ENCODE data around the gene PMEL.

PMEL gene

GRCh38 chr12:55915482-55915859 is 50.4 kb downstream of the PMEL start:
- Histone ChIP-seq H3K9me3 (ENCODE audit: control extremely low read depth in 1 of 5, control insufficient read depth in 4 of 5, insufficient read depth in 2 of 5, low read depth in 1 of 5, low read length in 4 of 5) (no peaks in the 10 kb centered on the region), H3K36me3 (ENCODE audit: control insufficient read depth in 4 of 4, insufficient read depth in 4 of 4, low read length in 3 of 4) (peaks cover 0 to 20% (median 5%) of the 10 kb centered on the region in 4 experiments), H3K4me1 (ENCODE audit: control extremely low read depth in 1 of 4, control insufficient read depth in 4 of 4, insufficient read depth in 4 of 4, low read length in 3 of 4) (peaks cover 0 to 5% (median 0%) of the 10 kb centered on the region in 4 experiments), H3K4me3 (ENCODE audit: control insufficient read depth in 1 of 7, extremely low read depth in 1 of 7, insufficient read depth in 4 of 7, low read depth in 2 of 7, low read length in 6 of 7) (no peak overlapping the region), H3K27ac (ENCODE audit: insufficient read depth in 1 of 2, low read depth in 1 of 2, low read length in 2 of 2, poor library complexity in 1 of 2, severe bottlenecking in 2 of 2) (peak overlapping the region in 1 of 2 experiments; percentile 25), H3K27me3 (replicated peaks in 2 of 5; ENCODE audit: control insufficient read depth in 4 of 5, insufficient read depth in 5 of 5, low read length in 4 of 5) (no peaks in the 10 kb centered on the region)
- POLR2A ChIA-PET: no interaction called here
- WGBS (ENCODE audit: insufficient coverage): 100% methylated on average over 1 of the region's 3 CpGs
- DNase-seq: no peak
- CTCF ChIA-PET: interaction anchor here (1.1 to 5.7 kb wide), 2 partner anchors 11 to 14 kb away, joined by 4 to 31 read pairs; partner anchors contain the start of gene PYM1

DNA sequence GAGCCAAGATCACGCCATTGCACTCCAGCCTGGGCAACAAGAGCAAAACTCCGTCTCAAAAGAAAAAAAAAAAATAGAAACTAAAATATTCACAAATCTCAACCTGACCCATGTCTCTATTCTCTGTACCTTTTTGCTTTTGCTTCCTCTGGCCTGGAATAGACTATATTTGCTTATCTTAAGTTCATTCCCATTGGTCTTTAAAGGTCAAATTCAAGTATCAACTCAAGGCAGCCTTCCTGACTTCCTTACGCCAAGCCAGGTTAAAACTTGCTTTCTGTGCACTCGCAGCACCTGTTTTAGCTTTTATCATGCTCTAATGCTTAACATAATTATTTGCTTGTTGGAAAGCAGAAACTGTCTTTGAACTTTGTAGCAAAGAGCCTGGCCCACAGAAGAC is 52.9 kb downstream of the PMEL start:
- no peaks in the 10 kb centered on the region for H3K27me3 ChIP-seq (replicated peaks in 2 of 5; ENCODE audit: control insufficient read depth in 4 of 5, insufficient read depth in 5 of 5, low read length in 4 of 5)
- POLR2A ChIA-PET: no interaction called here
- H3K9me3 ChIP-seq (ENCODE audit: control extremely low read depth in 1 of 5, control insufficient read depth in 4 of 5, insufficient read depth in 2 of 5, low read depth in 1 of 5, low read length in 4 of 5): no peaks in the 10 kb centered on the region
- H3K4me1 ChIP-seq (ENCODE audit: control extremely low read depth in 1 of 4, control insufficient read depth in 4 of 4, insufficient read depth in 4 of 4, low read length in 3 of 4): peaks cover 0 to 5% (median 0%) of the 10 kb centered on the region in 4 experiments
- no peak overlapping the region for H3K27ac ChIP-seq (ENCODE audit: insufficient read depth in 1 of 2, low read depth in 1 of 2, low read length in 2 of 2, poor library complexity in 1 of 2, severe bottlenecking in 2 of 2)
- 100% methylated on average over 3 of the region's 4 CpGs for WGBS (ENCODE audit: insufficient coverage)
- H3K4me3 ChIP-seq (ENCODE audit: control insufficient read depth in 1 of 7, extremely low read depth in 1 of 7, insufficient read depth in 4 of 7, low read depth in 2 of 7, low read length in 6 of 7): no peak overlapping the region
- no peak for DNase-seq
- H3K36me3 ChIP-seq (ENCODE audit: control insufficient read depth in 4 of 4, insufficient read depth in 4 of 4, low read length in 3 of 4): peaks cover 0 to 20% (median 5%) of the 10 kb centered on the region in 4 experiments
- CTCF ChIA-PET: interaction anchor here (1.8 kb wide), 1 partner anchor 20 kb away, joined by 5 read pairs; no protein-coding TSS in a partner anchor

GRCh38 chr12:55909513-55909884 is 56.3 kb downstream of the PMEL start:
- DNase-seq: no peak
- Histone ChIP-seq H3K36me3 (ENCODE audit: control insufficient read depth in 4 of 4, insufficient read depth in 4 of 4, low read length in 3 of 4) (peaks cover 0 to 20% (median 5%) of the 10 kb centered on the region in 4 experiments), H3K9me3 (ENCODE audit: control extremely low read depth in 1 of 5, control insufficient read depth in 4 of 5, insufficient read depth in 2 of 5, low read depth in 1 of 5, low read length in 4 of 5) (no peaks in the 10 kb centered on the region), H3K4me3 (ENCODE audit: control insufficient read depth in 1 of 7, extremely low read depth in 1 of 7, insufficient read depth in 4 of 7, low read depth in 2 of 7, low read length in 6 of 7) (no peak overlapping the region), H3K4me1 (ENCODE audit: control extremely low read depth in 1 of 4, control insufficient read depth in 4 of 4, insufficient read depth in 4 of 4, low read length in 3 of 4) (no peaks in the 10 kb centered on the region), H3K27ac (ENCODE audit: insufficient read depth in 1 of 2, low read depth in 1 of 2, low read length in 2 of 2, poor library complexity in 1 of 2, severe bottlenecking in 2 of 2) (no peak overlapping the region), H3K27me3 (replicated peaks in 2 of 5; ENCODE audit: control insufficient read depth in 4 of 5, insufficient read depth in 5 of 5, low read length in 4 of 5) (no peaks in the 10 kb centered on the region)
- ChIA-PET CTCF (interaction anchor here (1.0 kb wide), 1 partner anchor 79 kb away, joined by 3 read pairs; no protein-coding TSS in a partner anchor), POLR2A (no interaction called here)
- no CpG with 5 or more reads among the region's 2 CpGs for WGBS (ENCODE audit: insufficient coverage)

GRCh38 chr12:55908726-55909512 is 56.9 kb downstream of the PMEL start:
- Histone ChIP-seq H3K9me3 (ENCODE audit: control extremely low read depth in 1 of 5, control insufficient read depth in 4 of 5, insufficient read depth in 2 of 5, low read depth in 1 of 5, low read length in 4 of 5) (no peaks in the 10 kb centered on the region), H3K4me3 (ENCODE audit: control insufficient read depth in 1 of 7, extremely low read depth in 1 of 7, insufficient read depth in 4 of 7, low read depth in 2 of 7, low read length in 6 of 7) (no peak overlapping the region), H3K4me1 (ENCODE audit: control extremely low read depth in 1 of 4, control insufficient read depth in 4 of 4, insufficient read depth in 4 of 4, low read length in 3 of 4) (no peaks in the 10 kb centered on the region), H3K27me3 (replicated peaks in 2 of 5; ENCODE audit: control insufficient read depth in 4 of 5, insufficient read depth in 5 of 5, low read length in 4 of 5) (no peaks in the 10 kb centered on the region), H3K36me3 (ENCODE audit: control insufficient read depth in 4 of 4, insufficient read depth in 4 of 4, low read length in 3 of 4) (peaks cover 0 to 14% (median 4%) of the 10 kb centered on the region in 4 experiments), H3K27ac (ENCODE audit: insufficient read depth in 1 of 2, low read depth in 1 of 2, low read length in 2 of 2, poor library complexity in 1 of 2, severe bottlenecking in 2 of 2) (no peak overlapping the region)
- ChIA-PET POLR2A (no interaction called here), CTCF (no interaction called here)
- DNase-seq: no peak
- WGBS (ENCODE audit: insufficient coverage): 96% methylated on average over 4 of the region's 8 CpGs

- CTCF ChIA-PET: no interaction called here
- peaks cover 6 to 26% (median 13%) of the 10 kb centered on the region in 4 experiments for H3K36me3 ChIP-seq (ENCODE audit: control insufficient read depth in 4 of 4, insufficient read depth in 4 of 4, low read length in 3 of 4)
- no peaks in the 10 kb centered on the region for H3K9me3 ChIP-seq (ENCODE audit: control extremely low read depth in 1 of 5, control insufficient read depth in 4 of 5, insufficient read depth in 2 of 5, low read depth in 1 of 5, low read length in 4 of 5)
- POLR2A ChIA-PET: no interaction called here
- no peak overlapping the region for H3K27ac ChIP-seq (ENCODE audit: insufficient read depth in 1 of 2, low read depth in 1 of 2, low read length in 2 of 2, poor library complexity in 1 of 2, severe bottlenecking in 2 of 2)
- no peaks in the 10 kb centered on the region for H3K4me1 ChIP-seq (ENCODE audit: control extremely low read depth in 1 of 4, control insufficient read depth in 4 of 4, insufficient read depth in 4 of 4, low read length in 3 of 4)
- no peak overlapping the region for H3K4me3 ChIP-seq (ENCODE audit: control insufficient read depth in 1 of 7, extremely low read depth in 1 of 7, insufficient read depth in 4 of 7, low read depth in 2 of 7, low read length in 6 of 7)
- H3K27me3 ChIP-seq (replicated peaks in 2 of 5; ENCODE audit: control insufficient read depth in 4 of 5, insufficient read depth in 5 of 5, low read length in 4 of 5): no peaks in the 10 kb centered on the region
- 100% methylated on average over 1 of the region's 1 CpG for WGBS (ENCODE audit: insufficient coverage)
- DNase-seq: peak in 2 of 3 donors; percentile 16 to 19
Measured at GRCh38 chr12:55906056-55906455, 59.8 kb downstream of the PMEL start.

Data from common myeloid progenitor, CD34-positive (primary cell).